Stomach smooth muscle (tissue), 2 donors: Measurements from ENCODE around the gene PTPRN2.
"Not testable (repeated sequence)": the region's sequence is repeated elsewhere in the genome, so short reads cannot be mapped to it uniquely, and the experiment has no call there.

Source experiments
- H3K27ac ChIP-seq: one replicate; pipeline ENCODE4 v1.7.0; 2013; ENCODE audit warnings: mild to moderate bottlenecking, low read length, inconsistent platforms
- H3K27me3 ChIP-seq, 2 donors: one replicate each; pipeline ENCODE4 v1.7.0; 2013; ENCODE audit warnings: low read length in 2 of 2; ENCODE audit not compliant: insufficient read depth in 2 of 2, control insufficient read depth in 1 of 2
- H3K36me3 ChIP-seq, 2 donors: one replicate each; pipeline ENCODE4 v1.7.0; 2013; ENCODE audit warnings: low read length in 2 of 2; ENCODE audit not compliant: control insufficient read depth in 2 of 2, insufficient read depth in 2 of 2
- H3K4me1 ChIP-seq: one replicate; pipeline ENCODE4 v1.7.0; 2013; ENCODE audit warnings: low read length; ENCODE audit not compliant: control insufficient read depth, insufficient read depth
- H3K4me3 ChIP-seq, 2 donors: one replicate each; pipeline ENCODE4 v1.7.0; 2013; ENCODE audit warnings: low read length in 2 of 2
- H3K9ac ChIP-seq, 2 donors: one replicate each; pipeline ENCODE4 v1.7.0; 2013; ENCODE audit warnings: low read length in 2 of 2, mild to moderate bottlenecking in 1 of 2
- H3K9me3 ChIP-seq, 2 donors: one replicate each; pipeline ENCODE4 v1.7.0; 2013; ENCODE audit warnings: low read length in 2 of 2; ENCODE audit not compliant: control insufficient read depth in 2 of 2
- donor health status: healthy.
- donor health status: Pancreatic carcinoma.

The PTPRN2 gene

DNA sequence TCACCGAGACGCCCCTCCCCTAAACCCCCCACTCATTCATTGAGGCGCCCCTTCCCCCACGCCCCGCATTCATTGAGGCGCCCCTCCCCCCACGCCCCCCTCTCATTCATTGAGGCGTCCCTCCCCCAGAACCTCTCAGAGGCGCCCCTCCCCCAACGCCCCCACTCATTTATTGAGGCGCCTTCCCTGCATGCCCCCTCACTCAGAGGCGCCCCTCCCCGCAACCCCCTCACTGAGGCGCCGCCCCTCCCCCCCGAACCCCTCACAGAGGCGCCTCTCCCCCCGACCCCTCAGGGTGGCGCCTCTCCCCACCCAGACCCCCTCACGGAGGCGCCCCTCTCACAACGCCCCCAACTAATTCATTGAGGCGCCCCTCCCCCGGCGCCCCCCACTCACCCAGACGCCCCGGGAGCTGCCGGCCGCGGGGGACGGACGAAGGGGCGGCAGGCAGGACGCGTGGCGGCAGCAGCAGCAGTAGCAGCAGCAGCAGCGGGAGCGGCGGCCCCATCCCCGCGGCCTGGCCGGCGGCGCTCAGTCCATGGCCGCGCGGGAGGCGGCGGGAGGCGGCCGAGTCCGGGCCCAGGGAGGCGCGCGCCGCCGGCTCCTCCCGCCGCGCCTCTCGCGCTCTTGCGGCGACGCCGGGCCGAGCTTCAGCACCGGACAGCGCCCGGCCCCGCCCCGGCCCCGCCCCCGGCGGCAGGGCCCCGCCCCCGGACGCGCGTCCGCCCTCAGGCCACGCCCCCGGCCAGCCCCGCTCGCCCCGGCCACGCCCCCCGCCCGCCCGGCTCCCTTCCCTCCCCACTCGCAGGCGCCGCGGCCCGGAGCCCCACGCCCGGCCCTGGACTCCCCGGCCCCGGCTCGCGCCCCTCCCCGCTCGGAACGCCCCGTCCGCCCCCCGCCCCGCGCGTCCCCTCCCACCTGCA is at the start of gene PTPRN2:
Gene PTPRN2, minus strand, starts transcription at position 662 of the 923 bp plus-strand sequence.
- Histone ChIP-seq H3K9me3 (no peaks in the 10 kb centered on the region), H3K4me3 (peak within 1 kb of the TSS in 1 of 2 donors; percentile 49), H3K36me3 (no peaks in the 10 kb centered on the region), H3K9ac (no peak within 1 kb of the TSS), H3K27ac (no peak within 1 kb of the TSS), H3K4me1 (peaks cover 14% of the 10 kb centered on the region), H3K27me3 (peaks cover 35 to 38% of the 10 kb centered on the region in 2 donors)

DNA sequence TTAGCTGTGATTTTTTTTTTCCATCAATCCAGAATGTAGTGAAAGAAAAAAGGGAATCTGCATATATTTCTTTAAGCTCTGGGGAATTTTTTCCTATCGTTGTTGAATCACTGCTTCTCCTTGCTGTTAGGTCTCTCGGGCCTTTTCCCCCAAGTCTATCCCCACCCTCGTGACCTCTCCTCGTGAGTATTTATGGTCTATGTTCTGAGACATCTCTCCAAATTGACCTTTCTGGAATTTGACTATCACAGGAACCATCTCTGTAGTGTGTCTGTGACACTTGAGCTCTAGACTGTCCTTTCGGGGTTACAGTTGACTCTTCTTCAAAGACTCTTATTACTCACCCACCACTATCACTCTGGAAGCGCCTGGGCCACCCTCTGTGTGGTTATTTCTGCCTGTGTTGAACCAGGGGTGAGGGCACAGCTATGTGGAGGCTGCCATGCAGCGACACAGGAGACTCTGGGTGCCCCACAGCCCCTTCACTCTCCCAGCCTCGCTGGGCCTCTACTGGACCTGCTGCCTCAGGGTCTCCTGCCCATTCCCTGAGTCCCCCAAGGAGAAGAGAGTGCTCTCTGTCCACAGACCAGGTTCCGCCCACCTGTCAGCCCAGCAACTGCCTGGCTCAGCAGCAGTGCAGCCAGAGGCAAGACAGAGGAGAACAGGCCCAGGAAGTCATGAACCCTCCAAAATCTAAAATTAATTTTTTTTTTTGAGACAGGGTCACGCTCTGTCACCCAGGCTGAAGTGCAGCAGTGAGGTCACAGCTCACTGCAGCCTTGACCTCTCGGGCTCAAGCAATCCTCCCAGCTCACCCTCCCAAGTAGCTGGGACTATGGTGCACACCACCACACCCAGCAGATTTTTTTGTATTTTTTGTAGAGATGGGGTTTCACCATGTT is 45.7 kb upstream of the PTPRN2 start:
- H3K9ac ChIP-seq, result no peak overlapping the region
- no peak overlapping the region for H3K27ac ChIP-seq
- H3K4me1 ChIP-seq, result no peaks in the 10 kb centered on the region
- H3K4me3 ChIP-seq, result no peak overlapping the region
- no peaks in the 10 kb centered on the region for H3K27me3 ChIP-seq
- no peaks in the 10 kb centered on the region for H3K9me3 ChIP-seq
- H3K36me3 ChIP-seq, result peaks cover 0 to 5% of the 10 kb centered on the region in 2 donors

DNA sequence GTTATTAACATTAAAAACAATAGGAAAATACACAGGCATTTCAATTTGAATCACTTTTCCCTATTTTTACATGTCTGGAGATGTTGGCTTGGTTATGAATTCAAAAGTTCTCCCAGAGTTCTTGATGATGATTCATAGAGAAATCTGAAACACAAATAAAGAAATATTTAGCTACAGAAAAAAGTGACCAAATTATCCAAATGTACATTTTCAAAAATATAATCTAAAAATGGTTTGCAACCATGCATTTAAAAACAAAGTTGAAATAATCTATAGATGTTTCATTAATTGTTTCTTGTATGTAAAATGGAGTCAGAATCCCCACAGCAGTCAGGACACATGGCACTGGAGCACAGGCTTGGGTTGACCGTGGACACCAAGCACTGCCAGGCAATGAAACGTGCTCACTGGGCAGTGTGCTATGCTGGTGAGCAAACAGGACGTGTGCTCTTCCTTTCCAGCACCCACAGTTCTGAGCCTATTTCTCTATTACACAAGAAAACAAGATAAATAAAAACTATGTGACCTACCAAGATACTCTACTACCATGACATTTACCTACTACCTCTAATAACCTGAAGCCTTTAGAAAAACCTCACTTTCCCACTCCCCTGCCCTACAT is 44.1 kb upstream of the PTPRN2 start:
- Histone ChIP-seq H3K27ac (no peak overlapping the region), H3K27me3 (no peaks in the 10 kb centered on the region), H3K9me3 (no peaks in the 10 kb centered on the region), H3K9ac (no peak overlapping the region), H3K4me1 (no peaks in the 10 kb centered on the region), H3K4me3 (no peak overlapping the region), H3K36me3 (peaks cover 0 to 3% of the 10 kb centered on the region in 2 donors)

DNA sequence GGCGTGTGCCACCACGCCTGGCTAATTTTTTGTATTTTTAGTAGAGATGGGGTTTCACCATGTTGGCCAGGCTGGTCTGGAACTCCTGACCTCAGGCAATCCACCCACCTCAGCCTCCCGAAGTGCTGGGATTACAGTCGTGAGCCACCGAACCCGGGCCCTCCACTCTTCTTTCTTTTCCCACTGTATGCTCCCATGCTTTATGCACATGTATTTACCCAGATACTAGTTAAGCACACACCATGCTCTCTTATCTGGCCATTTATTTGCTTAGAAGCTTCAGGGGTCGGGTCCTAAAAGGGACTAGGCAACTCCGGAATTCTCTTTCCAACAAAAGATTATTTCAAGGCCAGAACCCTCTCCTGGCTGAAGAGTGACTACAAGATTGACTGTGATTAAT is 38.7 kb upstream of the PTPRN2 start:
- H3K9ac ChIP-seq, H3K36me3 ChIP-seq, H3K27me3 ChIP-seq, H3K27ac ChIP-seq, H3K4me1 ChIP-seq, H3K9me3 ChIP-seq, H3K4me3 ChIP-seq: not testable (repeated sequence)

DNA sequence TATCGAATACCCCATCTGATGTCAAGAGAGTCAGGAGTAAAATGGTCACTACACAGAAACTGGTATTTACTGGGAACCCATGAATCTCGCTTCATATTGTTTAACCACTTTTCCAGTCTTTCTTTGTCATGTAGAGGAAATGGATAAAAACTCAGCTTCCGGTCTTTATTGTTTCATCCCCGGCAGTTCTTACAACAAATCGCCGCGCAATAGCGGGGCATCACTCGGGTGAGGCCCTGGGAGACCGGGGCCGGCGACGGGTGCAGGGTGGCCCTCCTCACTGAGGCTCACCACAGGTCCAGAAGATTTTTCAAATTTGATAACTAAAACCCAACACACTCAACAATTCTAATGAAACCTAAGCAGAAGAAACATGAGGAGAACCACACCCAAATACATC is 35.6 kb upstream of the PTPRN2 start:
- no peaks in the 10 kb centered on the region for H3K36me3 ChIP-seq
- H3K4me3 ChIP-seq, result no peak overlapping the region
- H3K4me1 ChIP-seq, result no peaks in the 10 kb centered on the region
- H3K9me3 ChIP-seq, result no peaks in the 10 kb centered on the region
- H3K27ac ChIP-seq, result no peak overlapping the region
- no peaks in the 10 kb centered on the region for H3K27me3 ChIP-seq
- H3K9ac ChIP-seq, result no peak overlapping the region

DNA sequence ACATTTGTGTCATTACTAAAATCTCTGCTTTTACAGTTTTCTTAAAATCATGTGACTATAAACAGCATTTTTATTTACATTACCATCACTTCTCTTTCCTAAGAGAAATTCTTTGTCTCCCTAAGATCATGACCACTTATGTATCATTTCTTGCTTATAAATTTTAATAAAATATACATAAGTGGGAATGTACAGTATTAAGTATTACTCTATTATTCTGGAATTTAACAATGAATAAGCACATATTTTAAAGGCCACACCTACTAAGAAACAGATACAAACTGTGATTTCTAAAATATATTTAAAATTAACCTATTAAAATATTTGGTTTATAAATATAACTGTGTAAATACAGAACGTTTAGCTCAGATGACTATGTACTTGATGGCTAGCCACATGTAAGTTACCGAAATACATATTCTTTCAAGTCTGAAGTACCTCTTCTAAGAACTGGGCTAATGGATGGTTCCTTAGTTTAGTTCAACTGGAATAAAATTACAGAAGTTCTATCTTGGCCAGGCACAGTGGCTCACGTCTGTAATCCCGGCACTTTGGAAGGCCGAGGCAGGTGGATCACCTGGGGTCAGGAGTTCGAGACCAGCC is 33.3 kb upstream of the PTPRN2 start:
- Histone ChIP-seq H3K4me3 (no peak overlapping the region), H3K9me3 (no peaks in the 10 kb centered on the region), H3K4me1 (no peaks in the 10 kb centered on the region), H3K27me3 (no peaks in the 10 kb centered on the region), H3K27ac (no peak overlapping the region), H3K9ac (no peak overlapping the region), H3K36me3 (no peaks in the 10 kb centered on the region)

DNA sequence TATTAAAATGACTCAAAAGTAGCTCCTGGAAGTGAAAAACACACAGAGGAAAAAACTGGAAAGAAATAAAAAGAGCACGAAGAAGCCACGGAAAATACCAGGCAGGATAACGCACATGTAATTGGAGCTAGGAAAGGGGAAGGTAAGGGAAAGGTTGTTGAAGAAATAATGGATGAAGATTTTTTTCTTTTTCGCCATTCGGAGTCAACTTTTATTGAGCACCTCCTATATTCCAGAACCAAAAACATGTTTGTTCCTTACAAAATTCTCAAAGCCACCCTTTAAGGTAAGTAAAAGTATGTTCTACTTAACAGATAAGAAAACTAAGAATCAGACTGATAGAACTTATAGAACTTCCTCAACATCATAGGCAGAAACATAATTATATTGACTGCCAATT is 32.8 kb upstream of the PTPRN2 start:
- Histone ChIP-seq H3K9me3 (no peaks in the 10 kb centered on the region), H3K9ac (no peak overlapping the region), H3K4me1 (no peaks in the 10 kb centered on the region), H3K27me3 (no peaks in the 10 kb centered on the region), H3K27ac (no peak overlapping the region), H3K36me3 (no peaks in the 10 kb centered on the region), H3K4me3 (no peak overlapping the region)

DNA sequence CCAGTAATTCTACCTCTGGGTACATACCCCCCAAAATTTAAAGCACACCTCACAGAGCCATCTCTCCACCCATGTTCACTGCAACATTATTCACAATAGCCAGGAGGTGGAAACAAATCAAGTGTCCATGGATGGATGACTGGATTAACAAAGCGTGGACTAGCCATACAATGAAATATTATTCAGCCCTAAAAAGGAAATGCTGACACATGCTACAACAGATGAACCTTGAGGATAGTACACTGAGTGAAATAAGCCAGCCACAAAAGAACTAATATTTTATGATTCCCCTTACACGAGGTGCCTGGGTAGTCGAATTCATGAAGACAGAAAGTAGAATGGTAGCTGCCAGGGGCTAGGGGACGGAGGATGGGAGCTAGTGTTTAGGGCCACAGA is 31.1 kb upstream of the PTPRN2 start:
- no peaks in the 10 kb centered on the region for H3K4me1 ChIP-seq
- no peaks in the 10 kb centered on the region for H3K36me3 ChIP-seq
- no peak overlapping the region for H3K9ac ChIP-seq
- H3K9me3 ChIP-seq, result no peaks in the 10 kb centered on the region
- no peak overlapping the region for H3K27ac ChIP-seq
- H3K4me3 ChIP-seq, result no peak overlapping the region
- H3K27me3 ChIP-seq, result no peaks in the 10 kb centered on the region

DNA sequence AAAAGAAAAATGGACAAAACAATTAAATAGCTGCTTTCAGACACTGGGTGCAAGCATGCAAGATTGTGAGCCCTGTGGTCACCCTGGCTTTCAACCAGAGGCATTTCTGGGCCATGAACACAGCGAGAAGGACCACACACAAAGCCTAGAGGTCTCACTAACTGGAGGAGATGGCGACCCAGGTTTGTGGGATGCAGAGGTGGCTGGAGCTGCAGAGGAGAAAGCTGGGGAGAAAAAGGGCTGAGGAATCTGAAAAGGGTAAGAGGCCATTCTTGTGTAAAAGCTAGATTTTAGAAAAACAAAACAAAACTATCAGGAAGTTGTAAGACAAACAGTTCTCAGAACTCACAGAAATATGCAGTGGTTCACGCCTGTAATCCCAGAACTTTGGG is 30.1 kb upstream of the PTPRN2 start:
- Histone ChIP-seq H3K27me3 (no peaks in the 10 kb centered on the region), H3K36me3 (no peaks in the 10 kb centered on the region), H3K27ac (no peak overlapping the region), H3K4me3 (no peak overlapping the region), H3K9ac (no peak overlapping the region), H3K4me1 (no peaks in the 10 kb centered on the region), H3K9me3 (no peaks in the 10 kb centered on the region)

DNA sequence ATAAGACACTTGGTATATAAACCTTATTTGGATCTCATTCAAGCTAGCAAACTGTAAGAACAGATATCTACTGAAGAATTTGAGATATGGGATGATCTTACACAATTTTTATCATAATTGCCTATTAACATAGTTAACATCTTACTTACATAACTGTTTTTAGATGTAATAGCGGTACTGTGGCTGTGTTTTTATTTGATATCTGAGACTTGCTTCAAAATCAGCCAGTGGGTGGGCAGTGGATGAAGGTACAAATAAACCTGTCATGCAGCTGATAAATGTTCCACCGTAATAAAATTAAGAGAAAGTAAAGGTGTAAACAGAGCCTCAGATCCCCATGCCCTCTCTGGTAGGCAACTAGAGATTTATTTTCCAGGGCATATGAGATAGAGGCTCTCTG is 28.4 kb upstream of the PTPRN2 start:
- no peaks in the 10 kb centered on the region for H3K4me1 ChIP-seq
- no peaks in the 10 kb centered on the region for H3K36me3 ChIP-seq
- H3K27ac ChIP-seq, result no peak overlapping the region
- no peaks in the 10 kb centered on the region for H3K9me3 ChIP-seq
- no peak overlapping the region for H3K9ac ChIP-seq
- no peaks in the 10 kb centered on the region for H3K27me3 ChIP-seq
- no peak overlapping the region for H3K4me3 ChIP-seq
